Adrenal gland (tissue), 12 donors: ENCODE data around the gene IRF9. TPM values are rescaled to one million over a fixed set of nuclear protein-coding genes. Genes with fewer than 3 reads are reported as not detected.
A peak's percentile ranks its signal among the peaks of the same experiment; 100 is the strongest.

Experiments
- DNase-seq, 7 donors: peaks; one replicate each; pipeline ENCODE4 v3.0.0-alpha.2; 2019 to 2020
- H3K27ac ChIP-seq, 5 donors: fragments of 200-600 bp; sonication (generic) in 4 of 5; 1 replicate in 3 of 5; 2 replicates in 2 of 5; pipeline versions ENCODE4 v1.5.1 to v1.8.0; 2016 to 2020; ENCODE audit warnings: mild to moderate bottlenecking in 1 of 5
- H3K27me3 ChIP-seq: fragments of 200-600 bp; 2 replicates; pipeline ENCODE4 v1.8.0; 2021
- H3K36me3 ChIP-seq, 2 donors: fragments of 200-600 bp; replicated peaks in 1 of 2; 1 replicate in 1 of 2; 2 replicates in 1 of 2; pipeline versions ENCODE4 v1.5.1 to v1.8.0; 2018 to 2022
- H3K4me1 ChIP-seq, 2 donors: fragments of 200-600 bp; replicated peaks in 1 of 2; 1 replicate in 1 of 2; 2 replicates in 1 of 2; pipeline versions ENCODE4 v1.5.1 to v1.8.0; 2018 to 2021
- H3K4me3 ChIP-seq, 4 donors: fragments of 200-600 bp; sonication (generic) in 3 of 4; one replicate each; pipeline ENCODE4 v1.5.1; 2016 to 2018
- H3K9me3 ChIP-seq, 3 donors: fragments of 200-600 bp; sonication (generic) in 1 of 3; replicated peaks in 1 of 3; 1 replicate in 2 of 3; 2 replicates in 1 of 3; pipeline versions ENCODE4 v1.5.1 to v1.8.0; 2016 to 2021
- CTCF ChIP-seq, 6 experiments: fragments of 450-650 bp in 4 of 6; fragments of 200-600 bp in 2 of 6; sonication (generic) in 1 of 6; IDR thresholded peaks; 1 replicate in 5 of 6; 2 replicates in 1 of 6; pipeline versions ENCODE4 v1.5.1 to v1.8.0; 2016 to 2021; ENCODE audit warnings: antibody characterized with exemption in 6 of 6, mild to moderate bottlenecking in 2 of 6, moderate library complexity in 1 of 6
- POLR2A ChIP-seq, 2 donors: fragments of 450-650 bp; IDR thresholded peaks; one replicate each; pipeline ENCODE4 v1.6.1; 2017; ENCODE audit warnings: antibody characterized with exemption in 2 of 2, mild to moderate bottlenecking in 2 of 2, moderate library complexity in 1 of 2
- WGBS, 4 donors: extraction: QIAGEN DNeasy Blood & Tissue Kit in 2 of 4; methylation state at CpG; one replicate each; pipeline versions ENCODE4 v1.1.5 to v1.1.7; 2013 to 2017; 5-methylcytosine and 5-hydroxymethylcytosine counted together
- intact Hi-C, 2 donors: fragments of 100-400 bp; cut with DNase I; formaldehyde crosslinking; loops; one replicate each; pipeline versions ENCODE4 v1.14.1 to v1.15.0; 2022 to 2023
- polyA plus RNA-seq, 3 donors: library from polyadenylated mRNA; stranded (reverse); fragments of 200-250 nt in 2 of 3; fragments of 350-450 nt in 1 of 3; fragmentation: Illumina TruSeq in 1 of 3; extraction: RNeasy Lipid Tissue Mini Kit (QIAGEN cat#74804) in 1 of 3; gene quantifications; one replicate each; pipeline ENCODE4 v1.2.3, GENCODE V29; 2013 to 2014
- total RNA-seq, 9 donors: library from RNA; depleted of rRNA in 4 of 9; stranded (reverse); fragments of >200 nt in 4 of 9; fragments of 120-200 nt in 1 of 9; fragmentation: NEBNext Ultra II Directional in 1 of 9; extraction: Animal tissue kit (Norgen Biotek cat#: 25700) in 1 of 9; gene quantifications; one replicate each; pipeline versions ENCODE4 v1.1.0 to v1.2.4, GENCODE V29; 2013 to 2023
- donor health status: healthy with polysubstance abuse.
- donor health status: Bipolar disorder and iron deficiency.
- donor health status: DM: yes; HTN: yes; CAD: no.
- donor health status: DM: no; HTN: no; CAD: no.
- donor health status: DM: no; HTN: no; CAD: no.
- donor health status: DM: yes; HTN: yes; CAD: no.

Gene IRF9
- total and polyA plus RNA-seq, 12 donors = 32.4 to 151 (median 103) TPM

- intact Hi-C loops = no loop called here
- peaks cover 0 to 25% of the 10 kb centered on the region in 2 donors for H3K36me3 ChIP-seq
- H3K4me3 ChIP-seq = peak within 1 kb of the TSS; percentile 54 to 95 (median 77)
- peak; percentile 93 to 96 (median 95) for DNase-seq
- H3K27ac ChIP-seq = peak within 1 kb of the TSS; percentile 80 to 96 (median 85)
- WGBS, 4 donors = 0 to 2% (median 0%) methylated on average over 9 to 75 of the region's 75 CpGs
- H3K9me3 ChIP-seq = no peaks in the 10 kb centered on the region
- no peaks in the 10 kb centered on the region for H3K27me3 ChIP-seq
- peaks cover 34 to 60% of the 10 kb centered on the region in 2 donors for H3K4me1 ChIP-seq
- TF ChIP-seq POLR2A (IDR thresholded peaks at IDR 0.05) (peak in 1 of 2 donors; percentile 59), CTCF (IDR thresholded peaks at IDR 0.05) (no peak)
Measured at GRCh38 chr14:24135834-24136683, 25.0 kb upstream of the IRF9 start, which contains the start of gene PSME1. Gene PSME1 (plus strand): TSS chr14:24136194. CDS start chr14:24136263, 69 bp downstream.

DNA sequence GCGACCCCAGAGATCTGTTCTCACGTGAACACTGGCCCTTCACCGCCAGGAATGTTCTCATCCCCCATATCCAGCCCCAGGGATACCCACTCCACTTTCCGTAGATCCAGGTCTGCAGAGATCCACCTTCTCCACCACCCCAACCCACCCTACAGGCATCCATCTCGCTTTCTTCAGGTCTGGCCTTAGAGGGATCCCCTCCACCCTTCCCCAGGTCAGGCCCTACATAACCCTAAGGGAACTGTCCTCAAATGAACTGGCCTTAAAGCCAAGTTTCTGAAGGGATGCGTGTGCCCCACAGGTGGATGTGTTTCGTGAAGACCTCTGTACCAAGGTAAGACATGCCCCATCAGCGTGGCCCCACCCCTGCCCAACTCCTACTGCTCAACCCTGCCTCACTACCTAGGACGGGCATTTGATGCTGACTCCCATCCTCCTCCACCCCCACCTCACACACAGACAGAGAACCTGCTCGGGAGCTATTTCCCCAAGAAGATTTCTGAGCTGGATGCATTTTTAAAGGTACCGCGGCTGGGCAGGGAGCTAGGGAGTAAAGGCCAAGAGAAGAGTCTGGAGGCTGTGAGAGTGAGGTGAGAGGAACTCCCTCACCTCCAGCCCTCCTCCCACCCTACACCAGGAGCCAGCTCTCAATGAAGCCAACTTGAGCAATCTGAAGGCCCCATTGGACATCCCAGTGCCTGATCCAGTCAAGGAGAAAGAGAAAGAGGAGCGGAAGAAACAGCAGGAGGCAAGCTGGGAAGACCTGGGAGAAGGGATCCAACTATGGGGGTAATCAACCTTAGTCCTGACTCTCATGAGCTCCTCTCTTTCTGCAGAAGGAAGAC lies 24.2 kb upstream of the IRF9 start:
- no peak for TF ChIP-seq POLR2A (IDR thresholded peaks at IDR 0.05)
- Histone ChIP-seq H3K4me3 (peak overlapping the region in 3 of 4 donors; percentile 54 to 92 (median 62)), H3K36me3 (peaks cover 0 to 25% of the 10 kb centered on the region in 2 donors), H3K9me3 (no peaks in the 10 kb centered on the region), H3K27me3 (no peaks in the 10 kb centered on the region), H3K4me1 (peaks cover 27 to 53% of the 10 kb centered on the region in 2 donors), H3K27ac (peak overlapping the region in 4 of 5 donors; percentile 81 to 96 (median 89))
- no peak for DNase-seq
- intact Hi-C loops = no loop called here
- 18 to 24% (median 22%) methylated on average over 13 of the region's 13 CpGs for WGBS, 4 donors

DNA sequence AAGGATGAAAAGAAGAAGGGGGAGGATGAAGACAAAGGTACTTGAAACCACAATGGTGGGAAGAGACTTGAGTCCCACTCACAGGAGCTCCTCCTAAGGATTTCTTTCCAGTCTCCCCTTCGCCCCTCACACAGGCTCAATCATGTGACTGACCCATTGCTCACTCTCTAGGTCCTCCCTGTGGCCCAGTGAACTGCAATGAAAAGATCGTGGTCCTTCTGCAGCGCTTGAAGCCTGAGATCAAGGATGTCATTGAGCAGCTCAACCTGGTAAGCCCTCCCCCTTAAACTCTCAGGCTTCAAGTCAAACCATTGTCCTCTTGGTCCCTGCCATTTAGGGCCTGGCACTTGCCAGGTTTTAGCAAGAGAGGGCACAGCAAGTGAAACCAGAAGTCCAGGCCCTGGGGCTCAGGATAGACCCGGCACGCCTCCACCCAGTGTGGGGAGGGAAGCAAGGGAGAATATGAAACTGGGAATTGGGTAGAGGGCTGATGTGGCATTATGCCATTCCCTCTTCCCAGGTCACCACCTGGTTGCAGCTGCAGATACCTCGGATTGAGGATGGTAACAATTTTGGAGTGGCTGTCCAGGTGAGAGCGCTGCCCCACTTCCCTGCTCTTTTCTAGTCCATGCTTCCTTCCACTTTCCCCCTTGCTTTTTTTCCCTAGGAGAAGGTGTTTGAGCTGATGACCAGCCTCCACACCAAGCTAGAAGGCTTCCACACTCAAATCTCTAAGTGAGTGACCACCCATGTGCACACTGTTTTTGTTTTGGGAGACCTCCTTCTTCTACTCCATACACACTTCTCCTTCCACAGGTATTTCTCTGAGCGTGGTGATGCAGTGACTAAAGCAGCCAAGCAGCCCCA lies 23.3 kb upstream of the IRF9 start:
- H3K4me3 ChIP-seq = no peak overlapping the region

More for the DNA sequence above, 23.3 kb upstream of the IRF9 start:
- H3K36me3 ChIP-seq = peaks cover 0 to 25% of the 10 kb centered on the region in 2 donors
- TF ChIP-seq CTCF (IDR thresholded peaks at IDR 0.05) = no peak
- TF ChIP-seq POLR2A (IDR thresholded peaks at IDR 0.05) = no peak
- H3K9me3 ChIP-seq = no peaks in the 10 kb centered on the region
- H3K27me3 ChIP-seq = no peaks in the 10 kb centered on the region
- H3K4me1 ChIP-seq = peaks cover 30 to 56% of the 10 kb centered on the region in 2 donors
- peak overlapping the region in 2 of 5 donors; percentile 54 to 96 for H3K27ac ChIP-seq
- DNase-seq = no peak
- WGBS, 4 donors = 75 to 84% (median 80%) methylated on average over 6 to 8 of the region's 8 CpGs
- intact Hi-C loops = no loop called here
